ENCODE measurements around the gene CCL4L2.
"Not testable (repeated sequence)": the region's sequence is repeated elsewhere in the genome, so short reads cannot be mapped to it uniquely, and the experiment has no call there.

The CCL4L2 gene

DNA sequence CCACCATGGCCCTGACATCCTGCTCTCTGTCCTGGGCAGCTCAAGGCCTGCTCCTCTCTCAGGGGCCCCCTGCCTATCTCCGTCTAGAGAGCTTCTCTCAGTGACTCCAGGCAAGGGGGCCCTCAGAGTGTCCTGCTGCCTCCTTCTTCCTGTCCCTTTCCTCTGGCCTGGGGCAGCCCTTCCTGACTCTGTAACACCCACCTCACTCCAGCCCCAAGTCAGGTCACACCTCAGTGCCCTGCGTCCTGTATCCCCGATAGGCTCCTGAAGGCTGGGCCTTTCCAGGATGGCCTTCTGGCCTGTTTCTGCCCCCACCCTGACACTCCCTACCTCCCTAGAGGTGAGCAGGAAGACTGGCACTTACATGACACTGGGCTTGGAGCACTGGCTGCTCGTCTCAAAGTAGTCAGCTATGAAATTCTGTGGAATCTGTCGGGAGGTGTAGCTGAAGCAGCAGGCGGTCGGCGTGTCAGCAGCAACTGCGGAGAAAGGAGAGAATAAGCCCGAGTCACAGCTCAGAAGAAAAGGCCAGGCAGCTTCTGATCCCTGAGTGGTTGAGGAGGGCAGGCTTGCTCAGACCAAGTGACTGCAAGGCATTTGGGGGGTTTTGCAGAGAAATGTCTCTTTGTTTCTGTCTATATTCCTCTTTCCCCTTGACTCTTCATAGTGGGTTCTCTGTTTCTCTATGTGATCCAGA is 15.3 kb upstream of the CCL4L2 start:
- no peak for DNase-seq

- DNase-seq, result no peak
These were observed 14.8 kb upstream of the CCL4L2 start for GRCh38 chr17:36196131-36196486.

DNA sequence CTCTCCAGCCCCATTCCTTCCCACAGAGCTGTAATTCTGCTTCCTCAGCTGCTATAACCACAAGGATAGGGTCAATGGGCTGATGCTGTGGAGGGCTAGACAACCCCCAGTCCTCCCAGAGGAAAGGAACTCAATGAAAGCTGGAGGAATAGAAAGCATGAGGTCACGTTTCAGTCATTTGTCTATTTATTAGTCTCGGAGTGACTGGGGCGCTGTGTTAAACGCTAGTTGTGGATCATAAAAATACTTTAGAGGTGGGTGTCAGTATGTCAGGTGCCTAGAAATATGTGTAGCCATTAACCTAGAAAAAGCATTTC is 13.5 kb upstream of the CCL4L2 start:
- DNase-seq, result no peak

- DNase-seq, result peak; percentile 55
These were observed 11.9 kb upstream of the CCL4L2 start for GRCh38 chr17:36198831-36199465.

- DNase-seq, result not testable (repeated sequence)
These were observed 9.8 kb upstream of the CCL4L2 start for GRCh38 chr17:36201102-36201501.

DNA sequence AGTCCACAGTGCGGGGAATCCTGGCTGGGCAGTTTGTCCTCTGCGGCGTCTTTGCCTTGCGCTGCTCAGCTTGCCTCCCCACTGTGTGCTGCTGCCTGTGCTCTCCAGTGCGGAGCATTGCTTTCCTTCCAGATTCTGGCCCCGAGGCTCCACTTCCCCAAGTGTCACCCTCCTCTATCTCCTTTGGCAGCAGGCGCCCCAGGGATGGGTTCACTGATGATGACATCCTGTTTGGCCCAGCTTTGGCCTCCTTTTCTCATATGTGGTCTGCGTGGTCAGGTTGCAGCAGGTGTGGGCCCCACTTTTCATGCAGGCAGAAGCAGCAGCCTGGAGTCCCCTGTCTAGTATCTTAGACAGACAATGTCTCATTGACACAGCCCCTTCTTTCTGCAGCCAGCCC is 9.4 kb upstream of the CCL4L2 start:
- DNase-seq, result not testable (repeated sequence)

DNA sequence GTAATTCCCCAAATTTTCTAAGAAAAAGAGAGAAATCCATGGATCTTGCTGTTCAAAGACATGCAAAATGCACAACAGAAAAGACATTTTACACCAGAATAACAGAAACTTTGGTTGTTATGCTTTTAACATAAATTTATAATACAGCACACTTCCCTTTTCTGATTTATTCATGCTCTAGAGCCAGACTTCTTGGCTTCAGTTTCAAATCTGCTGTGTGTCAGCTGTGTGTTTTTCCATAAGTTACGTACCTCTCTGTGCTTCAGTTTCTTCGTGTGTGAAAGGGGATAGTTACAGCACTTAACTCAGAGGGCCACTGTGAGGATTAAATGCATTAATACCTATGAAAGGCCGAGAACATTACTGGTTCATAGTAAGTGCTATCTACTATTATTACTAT is 7.5 kb upstream of the CCL4L2 start:
- DNase-seq, result no peak

GRCh38 chr17:36204724-36205500 is 6.0 kb upstream of the CCL4L2 start:
- DNase-seq, result no peak

GRCh38 chr17:36205637-36206485 is 5.0 kb upstream of the CCL4L2 start:
- DNase-seq, result no peak

DNA sequence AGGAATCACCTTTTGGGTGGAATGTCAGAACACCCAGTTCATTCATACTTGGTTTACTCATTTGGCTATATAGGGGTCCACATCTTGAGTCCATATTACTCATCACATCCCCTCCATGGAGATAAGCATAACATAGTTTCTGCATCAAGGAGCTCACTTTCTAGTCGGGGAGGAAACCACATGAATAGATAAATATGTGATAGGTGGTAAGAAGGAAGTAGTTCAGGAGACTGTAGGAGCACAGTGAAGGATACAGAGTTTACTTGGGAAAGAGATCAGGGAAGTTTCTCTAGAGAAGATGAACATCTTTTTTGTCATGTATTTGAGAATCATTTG is 4.4 kb upstream of the CCL4L2 start:
- DNase-seq, result not testable (repeated sequence)

DNA sequence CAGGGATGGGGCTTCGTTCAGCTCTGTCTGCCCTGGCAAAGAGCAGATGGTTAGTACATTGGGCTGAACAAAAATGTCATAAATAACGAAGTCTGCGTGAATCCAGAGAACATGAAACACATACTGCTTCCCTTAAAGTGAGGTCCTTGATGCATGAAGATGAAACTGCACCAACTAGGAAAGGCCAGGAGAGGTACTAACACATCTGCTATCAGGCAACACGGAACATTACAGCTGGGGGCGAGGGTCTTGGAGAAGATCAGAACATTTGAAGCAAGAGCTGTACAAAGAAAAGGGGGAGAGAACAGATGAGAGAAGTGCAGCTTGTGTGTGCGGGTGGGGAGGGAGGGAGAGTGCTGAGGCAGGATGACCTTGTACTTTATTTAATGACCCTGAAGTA is 3.5 kb upstream of the CCL4L2 start:
- DNase-seq, result not testable (repeated sequence)

- DNase-seq, result no peak
These were observed 1.3 kb upstream of the CCL4L2 start for GRCh38 chr17:36209575-36209974.

DNA sequence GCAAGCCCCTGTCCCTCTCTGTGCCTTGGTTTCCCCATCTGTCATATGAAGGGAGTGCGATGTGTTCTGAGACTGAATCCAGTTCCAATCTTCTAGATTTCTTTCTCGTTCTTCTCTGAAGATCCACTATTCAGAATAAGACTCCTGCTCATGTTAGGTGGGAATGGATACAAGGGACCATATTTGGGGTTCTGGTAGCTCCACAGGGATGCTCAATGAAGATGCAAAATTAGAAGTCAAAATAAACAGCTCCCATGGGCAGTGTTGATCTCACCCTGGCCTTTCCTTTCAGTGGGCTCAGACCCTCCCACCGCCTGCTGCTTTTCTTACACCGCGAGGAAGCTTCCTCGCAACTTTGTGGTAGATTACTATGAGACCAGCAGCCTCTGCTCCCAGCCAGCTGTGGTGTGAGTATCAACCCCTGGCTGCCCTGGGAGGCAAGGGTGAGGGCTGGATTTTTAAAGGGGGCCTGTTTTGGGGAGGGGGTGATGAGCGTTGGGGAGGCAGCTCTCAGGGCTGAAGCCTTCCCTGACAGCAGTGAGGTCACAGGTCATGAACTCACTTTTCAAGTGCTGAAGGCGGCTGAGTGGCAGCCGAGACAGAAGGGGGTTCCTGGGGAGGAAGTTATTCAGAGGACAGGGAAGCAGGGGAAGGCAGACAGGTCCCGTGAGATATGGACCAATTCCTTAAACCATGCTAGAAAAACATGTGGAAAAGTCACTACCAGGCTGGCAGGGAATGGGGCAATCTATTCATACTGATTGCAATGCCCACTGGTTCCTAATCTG is 815 bp downstream of the CCL4L2 start:
- DNase-seq, result not testable (repeated sequence)

DNA sequence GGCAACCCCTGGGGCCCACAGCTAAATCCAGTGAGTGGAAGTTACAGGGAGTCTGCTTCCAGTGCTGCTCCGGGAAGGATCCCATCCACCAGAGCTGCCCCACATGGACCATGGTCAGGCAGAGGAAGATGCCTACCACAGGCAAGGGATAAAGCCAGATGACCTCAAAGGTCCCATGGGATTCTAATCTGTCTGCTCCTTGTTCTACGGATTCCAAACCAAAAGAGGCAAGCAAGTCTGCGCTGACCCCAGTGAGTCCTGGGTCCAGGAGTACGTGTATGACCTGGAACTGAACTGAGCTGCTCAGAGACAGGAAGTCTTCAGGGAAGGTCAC is 1.4 kb downstream of the CCL4L2 start:
- DNase-seq, result no peak

- DNase-seq, result no peak
These were observed 2.1 kb downstream of the CCL4L2 start for GRCh38 chr17:36212966-36213365.

DNA sequence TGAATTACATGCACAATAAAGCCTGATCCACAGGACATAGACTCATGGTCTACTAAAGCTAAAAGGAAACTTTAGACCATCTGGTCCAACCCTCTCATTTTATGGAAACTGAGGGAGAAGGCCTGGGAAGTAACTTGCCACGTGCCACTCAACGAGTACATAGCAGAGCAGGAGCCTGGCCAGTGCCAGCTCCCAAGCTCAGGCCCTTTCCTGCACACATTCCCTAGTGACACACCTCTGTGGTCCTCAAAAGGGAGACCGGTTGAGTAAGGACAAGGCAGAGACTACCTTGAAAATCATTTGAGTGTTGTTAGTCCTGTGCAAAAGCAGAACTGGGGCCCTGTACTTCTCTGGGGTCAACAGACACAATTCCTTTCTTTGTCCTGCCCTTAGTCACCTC is 2.8 kb downstream of the CCL4L2 start:
- no peak for DNase-seq

GRCh38 chr17:36214918-36215317 is 4.1 kb downstream of the CCL4L2 start:
- DNase-seq, result no peak

- not testable (repeated sequence) for DNase-seq
These were observed 4.8 kb downstream of the CCL4L2 start for GRCh38 chr17:36215406-36216308.

GRCh38 chr17:36219556-36219955 is 8.7 kb downstream of the CCL4L2 start:
- not testable (repeated sequence) for DNase-seq

DNA sequence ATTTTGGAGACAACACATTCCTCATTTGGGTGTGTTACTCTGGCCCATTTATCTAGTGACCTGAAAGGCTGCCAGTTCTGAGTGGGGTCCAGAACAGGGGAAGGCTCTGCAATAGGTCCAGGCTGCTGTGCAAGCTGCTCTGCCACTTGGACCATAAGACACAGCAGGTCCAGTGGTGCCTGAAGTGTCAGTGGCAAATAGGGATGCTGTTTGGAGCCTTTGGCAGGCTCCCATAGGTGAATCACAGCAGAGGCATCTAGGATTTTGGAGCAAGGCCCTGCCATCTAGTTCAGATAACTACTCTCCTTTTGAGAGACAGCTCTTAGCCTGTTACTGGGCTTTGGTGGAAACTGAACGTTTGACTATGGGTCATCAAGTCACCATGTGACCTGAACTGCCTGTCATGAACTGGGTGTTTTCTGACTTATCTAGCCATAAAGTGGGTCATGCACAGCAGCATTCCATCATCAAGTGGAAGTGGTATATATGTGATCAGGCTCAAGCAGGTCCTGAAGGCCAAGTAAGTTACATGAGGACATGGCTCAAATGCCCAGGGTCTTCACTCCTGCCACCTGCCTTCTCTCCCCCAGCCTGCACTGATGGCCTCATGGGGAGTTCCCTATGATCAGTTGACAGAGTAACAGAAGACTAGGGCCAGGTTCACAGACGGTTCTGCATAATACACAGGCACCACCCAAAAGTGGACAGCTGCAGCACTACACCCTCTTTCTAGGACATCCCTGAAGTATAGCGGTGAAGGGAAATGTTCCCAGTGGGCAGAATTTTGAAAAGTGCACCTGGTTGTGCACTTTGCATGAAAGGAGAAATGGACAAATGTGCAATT is 10.1 kb downstream of the CCL4L2 start:
- not testable (repeated sequence) for DNase-seq

Measured in CD4-positive, alpha-beta T cell treated with Interleukin-10 for 1 hour (primary cell).